ENCODE results near the gene KMT5B.

The KMT5B gene

DNA sequence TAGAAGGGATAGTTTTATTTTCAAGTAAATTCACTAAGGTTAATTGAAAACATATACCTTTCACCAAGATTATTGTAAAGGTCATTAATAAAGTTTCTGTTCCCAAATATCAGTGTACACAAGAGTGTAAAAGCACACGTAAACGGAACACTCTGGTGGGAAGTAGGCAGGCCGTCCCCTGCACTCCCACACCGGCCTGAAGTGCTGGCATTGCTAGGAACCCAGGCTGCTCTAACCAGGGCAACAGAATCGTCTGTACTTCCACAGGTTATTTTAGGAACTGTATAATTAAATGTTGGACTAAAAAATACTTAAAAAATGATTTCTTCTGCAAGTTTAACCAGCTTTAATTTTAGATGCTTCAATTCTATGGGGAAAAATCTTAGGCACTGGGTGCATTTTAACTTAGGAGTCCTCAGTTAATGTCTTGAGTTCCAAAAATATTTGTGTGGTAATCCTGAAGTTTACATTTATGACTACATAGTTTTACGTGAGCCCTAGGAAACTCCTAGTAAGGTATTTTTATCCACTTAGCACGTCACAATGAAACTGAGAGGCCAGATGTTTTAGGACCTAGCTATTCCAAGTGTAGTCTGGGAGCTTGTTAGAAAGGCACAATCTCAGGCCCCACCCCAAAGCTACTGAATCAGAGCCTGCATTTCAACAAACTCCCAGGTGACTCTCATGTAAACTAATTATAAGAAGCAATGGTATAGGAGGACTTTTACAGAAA is 31.2 kb downstream of the KMT5B start:
- Histone ChIP-seq H3K4me1 (ENCODE audit: control insufficient read depth, insufficient read depth, low read length) (peaks cover 8% of the 10 kb centered on the region), H3K36me3 (ENCODE audit: control insufficient read depth, insufficient read depth, low read length) (peaks cover 63% of the 10 kb centered on the region), H3K4me3 (ENCODE audit: low read depth, low read length) (no peak overlapping the region), H3K27me3 (ENCODE audit: control insufficient read depth, insufficient read depth, low read length) (no peaks in the 10 kb centered on the region), H3K27ac (ENCODE audit: low read depth, low read length) (no peak overlapping the region), H3K9ac (ENCODE audit: low read length) (no peak overlapping the region), H3K9me3 (ENCODE audit: control insufficient read depth, insufficient read depth, low read depth, low read length) (no peaks in the 10 kb centered on the region)

DNA sequence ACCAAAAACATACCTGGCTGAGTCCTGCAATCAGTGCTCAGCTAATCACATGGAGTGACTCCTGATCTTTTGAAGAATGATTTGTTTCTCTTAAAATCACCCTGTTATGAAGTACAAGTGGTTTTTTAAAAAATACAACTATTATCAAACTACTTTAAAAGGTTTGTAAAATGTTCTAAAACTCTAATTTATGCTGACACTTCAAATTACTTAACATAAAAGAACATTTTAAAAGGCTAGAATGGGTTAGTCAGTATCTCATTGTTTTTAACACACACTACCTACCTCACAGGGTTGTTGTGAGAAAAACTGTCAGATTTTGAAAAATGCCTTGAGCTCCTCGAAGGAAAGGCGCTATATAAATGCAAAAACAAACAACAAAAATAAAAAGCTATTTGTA is 33.2 kb downstream of the KMT5B start:
- Histone ChIP-seq H3K4me1 (ENCODE audit: control insufficient read depth, insufficient read depth, low read length) (no peaks in the 10 kb centered on the region), H3K4me3 (ENCODE audit: low read depth, low read length) (no peak overlapping the region), H3K36me3 (ENCODE audit: control insufficient read depth, insufficient read depth, low read length) (peaks cover 69% of the 10 kb centered on the region), H3K27me3 (ENCODE audit: control insufficient read depth, insufficient read depth, low read length) (no peaks in the 10 kb centered on the region), H3K9me3 (ENCODE audit: control insufficient read depth, insufficient read depth, low read depth, low read length) (no peaks in the 10 kb centered on the region), H3K27ac (ENCODE audit: low read depth, low read length) (no peak overlapping the region), H3K9ac (ENCODE audit: low read length) (no peak overlapping the region)

DNA sequence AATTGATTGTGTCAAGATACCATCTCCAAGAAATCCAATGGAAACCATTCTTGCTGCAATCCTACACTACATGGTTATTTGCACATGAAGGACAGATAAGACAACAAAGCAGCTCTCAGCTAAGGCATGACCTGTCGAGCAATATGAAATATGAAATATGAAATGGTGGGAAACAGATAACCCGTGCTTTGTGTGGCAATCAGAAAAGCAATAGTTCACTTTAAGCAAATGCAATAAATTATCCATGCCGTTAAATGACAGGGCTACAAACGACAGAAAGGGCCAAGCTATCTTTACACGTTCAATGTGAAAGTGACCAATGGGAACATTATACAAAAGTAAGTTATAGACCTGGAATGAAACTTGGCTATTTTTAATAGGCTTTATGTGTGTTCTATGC is 35.2 kb downstream of the KMT5B start:
- no peak overlapping the region for H3K4me3 ChIP-seq (ENCODE audit: low read depth, low read length)
- H3K36me3 ChIP-seq (ENCODE audit: control insufficient read depth, insufficient read depth, low read length), result peaks cover 71% of the 10 kb centered on the region
- H3K27ac ChIP-seq (ENCODE audit: low read depth, low read length), result no peak overlapping the region

DNA sequence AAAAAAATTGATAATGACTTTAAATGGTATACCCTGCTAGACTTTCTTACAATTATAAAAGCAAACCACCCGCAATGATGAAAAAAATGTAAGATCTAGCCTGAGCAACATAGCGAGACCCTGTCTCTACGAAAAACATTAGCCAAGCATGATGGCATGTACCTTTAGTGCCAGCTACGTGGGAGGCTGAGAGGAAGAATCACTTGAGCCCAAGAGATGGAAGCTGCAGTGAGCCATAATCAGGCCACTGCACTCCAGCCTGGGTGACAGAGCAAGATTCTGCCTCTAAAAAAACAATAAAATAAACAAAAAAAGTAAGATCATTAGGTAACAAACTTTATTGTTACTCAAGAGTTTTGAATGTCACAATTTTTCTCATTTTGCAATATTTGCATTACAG is 39.2 kb downstream of the KMT5B start:
- peaks cover 87% of the 10 kb centered on the region for H3K36me3 ChIP-seq (ENCODE audit: control insufficient read depth, insufficient read depth, low read length)
- no peak overlapping the region for H3K27ac ChIP-seq (ENCODE audit: low read depth, low read length)
- no peak overlapping the region for H3K4me3 ChIP-seq (ENCODE audit: low read depth, low read length)

More for the DNA sequence above, 35.2 kb downstream of the KMT5B start:
- Histone ChIP-seq H3K4me1 (ENCODE audit: control insufficient read depth, insufficient read depth, low read length) (no peaks in the 10 kb centered on the region), H3K9me3 (ENCODE audit: control insufficient read depth, insufficient read depth, low read depth, low read length) (no peaks in the 10 kb centered on the region), H3K9ac (ENCODE audit: low read length) (no peak overlapping the region), H3K27me3 (ENCODE audit: control insufficient read depth, insufficient read depth, low read length) (no peaks in the 10 kb centered on the region)

DNA sequence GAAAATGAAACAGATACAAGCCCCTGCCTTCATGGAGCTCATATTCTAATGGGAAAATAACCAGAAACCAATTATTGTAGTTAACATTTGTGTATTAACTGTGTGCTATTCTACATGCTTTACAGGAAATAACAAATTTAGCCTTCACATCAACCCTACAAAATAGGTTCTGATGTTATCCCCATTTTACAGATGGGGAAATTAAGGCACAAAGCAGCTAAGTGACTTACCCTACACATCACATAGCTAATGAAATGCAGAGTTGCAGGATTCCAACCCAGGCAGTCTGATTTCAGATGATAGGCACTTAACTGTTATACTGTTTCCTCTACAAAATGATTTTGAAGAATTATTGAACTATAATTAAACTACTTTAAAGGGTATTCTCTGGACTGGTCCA is 43.7 kb downstream of the KMT5B start:
- H3K9me3 ChIP-seq (ENCODE audit: control insufficient read depth, insufficient read depth, low read depth, low read length), result no peaks in the 10 kb centered on the region
- H3K27ac ChIP-seq (ENCODE audit: low read depth, low read length), result no peak overlapping the region
- H3K36me3 ChIP-seq (ENCODE audit: control insufficient read depth, insufficient read depth, low read length), result peaks cover 86% of the 10 kb centered on the region
- H3K9ac ChIP-seq (ENCODE audit: low read length), result no peak overlapping the region
- no peaks in the 10 kb centered on the region for H3K4me1 ChIP-seq (ENCODE audit: control insufficient read depth, insufficient read depth, low read length)
- no peak overlapping the region for H3K4me3 ChIP-seq (ENCODE audit: low read depth, low read length)
- H3K27me3 ChIP-seq (ENCODE audit: control insufficient read depth, insufficient read depth, low read length), result no peaks in the 10 kb centered on the region

More for the DNA sequence above, 39.2 kb downstream of the KMT5B start:
- H3K9ac ChIP-seq (ENCODE audit: low read length), result no peak overlapping the region
- H3K27me3 ChIP-seq (ENCODE audit: control insufficient read depth, insufficient read depth, low read length), result no peaks in the 10 kb centered on the region
- H3K9me3 ChIP-seq (ENCODE audit: control insufficient read depth, insufficient read depth, low read depth, low read length), result no peaks in the 10 kb centered on the region
- H3K4me1 ChIP-seq (ENCODE audit: control insufficient read depth, insufficient read depth, low read length), result no peaks in the 10 kb centered on the region

DNA sequence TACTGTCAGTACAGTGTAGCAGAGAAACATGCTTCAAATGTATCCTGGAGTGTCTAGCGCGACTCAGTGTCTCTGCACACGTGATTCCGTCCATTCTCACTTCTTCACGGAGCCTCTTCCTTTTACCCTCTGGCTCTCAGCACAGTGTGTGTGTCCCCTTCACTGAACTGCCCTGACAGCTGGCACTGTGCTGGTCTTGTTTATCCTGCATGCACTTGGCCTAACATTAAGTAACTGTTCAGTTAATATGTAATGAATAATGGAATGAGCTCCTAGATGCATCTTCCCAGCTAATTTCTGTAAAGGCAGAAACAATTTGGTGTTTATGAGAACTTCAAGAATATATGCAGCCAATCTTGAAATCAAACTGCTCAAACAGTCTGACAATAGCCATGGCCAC is 44.4 kb downstream of the KMT5B start:
- Histone ChIP-seq H3K4me3 (ENCODE audit: low read depth, low read length) (no peak overlapping the region), H3K9me3 (ENCODE audit: control insufficient read depth, insufficient read depth, low read depth, low read length) (no peaks in the 10 kb centered on the region), H3K36me3 (ENCODE audit: control insufficient read depth, insufficient read depth, low read length) (peaks cover 83% of the 10 kb centered on the region), H3K4me1 (ENCODE audit: control insufficient read depth, insufficient read depth, low read length) (no peaks in the 10 kb centered on the region), H3K27me3 (ENCODE audit: control insufficient read depth, insufficient read depth, low read length) (no peaks in the 10 kb centered on the region), H3K9ac (ENCODE audit: low read length) (no peak overlapping the region), H3K27ac (ENCODE audit: low read depth, low read length) (no peak overlapping the region)

DNA sequence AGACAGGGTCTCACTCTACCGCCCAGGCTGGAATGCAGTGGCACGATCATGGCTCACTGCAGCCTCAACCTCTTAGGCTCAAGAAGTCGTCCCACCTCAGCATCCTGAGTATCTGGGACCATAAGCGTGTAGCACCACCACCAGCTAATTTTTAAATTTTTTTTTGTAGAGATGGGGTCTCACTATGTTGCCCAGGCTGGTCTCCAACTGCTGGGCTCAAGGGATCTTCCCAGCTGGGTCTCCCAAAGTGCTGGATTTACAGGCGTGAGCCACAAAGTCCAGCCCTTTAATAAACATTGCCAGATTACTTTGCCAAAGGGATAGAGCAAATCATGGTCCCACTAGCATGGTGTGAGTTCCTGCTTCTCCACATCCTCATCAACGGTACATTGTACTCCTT is 45.6 kb downstream of the KMT5B start:
- H3K9ac ChIP-seq (ENCODE audit: low read length), result no peak overlapping the region
- H3K4me1 ChIP-seq (ENCODE audit: control insufficient read depth, insufficient read depth, low read length), result no peaks in the 10 kb centered on the region
- H3K9me3 ChIP-seq (ENCODE audit: control insufficient read depth, insufficient read depth, low read depth, low read length), result no peaks in the 10 kb centered on the region
- no peak overlapping the region for H3K27ac ChIP-seq (ENCODE audit: low read depth, low read length)
- no peaks in the 10 kb centered on the region for H3K27me3 ChIP-seq (ENCODE audit: control insufficient read depth, insufficient read depth, low read length)
- H3K4me3 ChIP-seq (ENCODE audit: low read depth, low read length), result no peak overlapping the region
- peaks cover 80% of the 10 kb centered on the region for H3K36me3 ChIP-seq (ENCODE audit: control insufficient read depth, insufficient read depth, low read length)

DNA sequence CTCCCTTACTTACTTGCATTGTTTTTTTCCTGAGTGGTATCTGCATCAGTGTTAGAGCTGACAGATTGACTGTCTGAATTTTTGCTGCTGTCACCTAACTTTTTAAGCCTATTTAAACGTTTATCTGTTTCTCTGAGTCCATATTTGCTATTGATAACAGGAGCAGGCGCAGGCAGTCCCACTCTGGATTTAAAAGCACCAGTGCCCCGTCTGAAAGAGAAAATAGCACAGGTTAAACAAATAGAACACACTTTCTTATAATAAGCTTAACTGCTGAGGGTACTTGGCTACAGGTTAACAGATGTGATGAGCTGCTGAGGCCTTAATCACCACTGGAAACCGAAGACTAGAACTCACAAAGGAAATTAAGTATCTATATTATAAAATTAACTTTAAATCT is 46.1 kb downstream of the KMT5B start:
- Histone ChIP-seq H3K9ac (ENCODE audit: low read length) (no peak overlapping the region), H3K36me3 (ENCODE audit: control insufficient read depth, insufficient read depth, low read length) (peaks cover 79% of the 10 kb centered on the region)

DNA sequence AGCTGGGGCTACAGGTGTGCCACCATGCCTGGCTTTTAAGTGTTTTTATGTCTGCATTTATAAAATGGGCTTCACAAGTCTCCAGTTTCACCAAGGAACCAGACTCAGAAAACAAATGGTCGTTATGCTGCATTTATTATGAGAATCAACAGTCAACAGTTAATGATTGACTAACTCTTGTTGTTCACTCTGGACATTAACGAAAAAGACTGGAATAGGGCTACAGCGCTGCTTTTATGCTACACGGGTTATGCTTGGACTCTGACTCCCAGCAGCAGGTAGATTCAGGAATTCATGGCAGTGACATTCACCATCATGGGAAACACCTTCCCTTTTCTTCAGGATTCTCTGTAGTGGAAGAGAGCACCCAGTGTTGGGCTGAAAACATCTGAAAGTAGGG is 47.5 kb downstream of the KMT5B start:
- Histone ChIP-seq H3K4me3 (ENCODE audit: low read depth, low read length) (no peak overlapping the region), H3K4me1 (ENCODE audit: control insufficient read depth, insufficient read depth, low read length) (no peaks in the 10 kb centered on the region), H3K9me3 (ENCODE audit: control insufficient read depth, insufficient read depth, low read depth, low read length) (no peaks in the 10 kb centered on the region), H3K27me3 (ENCODE audit: control insufficient read depth, insufficient read depth, low read length) (no peaks in the 10 kb centered on the region), H3K9ac (ENCODE audit: low read length) (no peak overlapping the region), H3K27ac (ENCODE audit: low read depth, low read length) (no peak overlapping the region), H3K36me3 (ENCODE audit: control insufficient read depth, insufficient read depth, low read length) (peaks cover 66% of the 10 kb centered on the region)

More for the DNA sequence above, 46.1 kb downstream of the KMT5B start:
- Histone ChIP-seq H3K4me3 (ENCODE audit: low read depth, low read length) (no peak overlapping the region), H3K9me3 (ENCODE audit: control insufficient read depth, insufficient read depth, low read depth, low read length) (no peaks in the 10 kb centered on the region), H3K27me3 (ENCODE audit: control insufficient read depth, insufficient read depth, low read length) (no peaks in the 10 kb centered on the region), H3K27ac (ENCODE audit: low read depth, low read length) (no peak overlapping the region), H3K4me1 (ENCODE audit: control insufficient read depth, insufficient read depth, low read length) (no peaks in the 10 kb centered on the region)

DNA sequence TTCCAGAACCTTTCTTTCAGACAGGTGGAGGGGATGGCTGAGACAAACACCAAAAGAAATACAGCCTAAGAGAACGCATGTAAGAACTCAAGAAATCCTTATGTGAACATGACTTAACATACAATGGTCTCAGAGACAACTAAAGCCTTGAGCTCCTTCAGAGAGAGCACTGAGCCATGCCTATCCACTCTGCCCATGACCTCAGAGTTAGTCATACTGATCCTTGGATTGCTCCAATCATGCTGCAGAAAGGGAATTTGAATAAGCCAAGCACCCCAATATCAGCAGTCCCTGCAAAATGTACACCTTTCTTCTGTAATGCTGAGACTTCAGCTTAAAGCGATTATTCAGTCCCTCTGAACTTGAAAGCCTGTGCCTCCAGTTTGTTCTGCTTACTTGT is 48.7 kb downstream of the KMT5B start:
- Histone ChIP-seq H3K36me3 (ENCODE audit: control insufficient read depth, insufficient read depth, low read length) (peaks cover 54% of the 10 kb centered on the region), H3K27me3 (ENCODE audit: control insufficient read depth, insufficient read depth, low read length) (no peaks in the 10 kb centered on the region), H3K4me3 (ENCODE audit: low read depth, low read length) (no peak overlapping the region), H3K9ac (ENCODE audit: low read length) (no peak overlapping the region), H3K4me1 (ENCODE audit: control insufficient read depth, insufficient read depth, low read length) (no peaks in the 10 kb centered on the region), H3K27ac (ENCODE audit: low read depth, low read length) (no peak overlapping the region), H3K9me3 (ENCODE audit: control insufficient read depth, insufficient read depth, low read depth, low read length) (no peaks in the 10 kb centered on the region)

DNA sequence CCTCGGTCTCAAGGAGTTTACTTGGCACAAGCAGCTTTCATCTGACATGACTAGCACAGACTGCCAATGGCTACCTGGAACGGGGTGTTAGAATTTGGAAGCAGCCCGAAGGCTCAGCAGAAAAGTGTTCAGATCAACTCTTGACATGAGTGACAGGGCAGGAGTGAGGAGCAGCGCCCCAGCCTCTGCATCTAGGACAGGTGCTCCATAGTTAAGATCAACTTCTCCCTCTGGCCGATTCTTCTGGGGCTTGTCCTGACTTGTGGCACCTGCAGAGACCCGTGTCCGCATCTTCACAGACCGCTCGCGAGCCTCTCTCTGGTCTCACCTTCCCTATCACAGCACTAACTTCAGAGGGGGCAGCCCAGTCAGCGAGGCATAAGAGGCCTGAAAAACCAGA is 49.4 kb downstream of the KMT5B start:
- H3K27me3 ChIP-seq (ENCODE audit: control insufficient read depth, insufficient read depth, low read length), result no peaks in the 10 kb centered on the region
- no peaks in the 10 kb centered on the region for H3K9me3 ChIP-seq (ENCODE audit: control insufficient read depth, insufficient read depth, low read depth, low read length)
- H3K4me1 ChIP-seq (ENCODE audit: control insufficient read depth, insufficient read depth, low read length), result no peaks in the 10 kb centered on the region
- no peak overlapping the region; the same call in 1 of the 2 replicates for H3K27ac ChIP-seq (ENCODE audit: low read depth, low read length)
- no peak overlapping the region for H3K9ac ChIP-seq (ENCODE audit: low read length)
- H3K4me3 ChIP-seq (ENCODE audit: low read depth, low read length), result no peak overlapping the region
- H3K36me3 ChIP-seq (ENCODE audit: control insufficient read depth, insufficient read depth, low read length), result peaks cover 47% of the 10 kb centered on the region
